Suprapubic skin (tissue), 3 donors: ENCODE results near the gene FOXN3.

Source experiments
- CTCF ChIP-seq, 2 donors: fragments of 200-600 bp in 1 of 2; fragments of 450-650 bp in 1 of 2; sonication (generic) in 1 of 2; IDR thresholded peaks; one replicate each; pipeline ENCODE4 v1.5.1; 2016 to 2019; ENCODE audit warnings: antibody characterized with exemption in 2 of 2, mild to moderate bottlenecking in 1 of 2, moderate library complexity in 1 of 2
- POLR2A ChIP-seq, 2 donors: fragments of 450-650 bp; IDR thresholded peaks; one replicate each; pipeline ENCODE4 v1.6.1; 2017; ENCODE audit warnings: antibody characterized with exemption in 2 of 2, mild to moderate bottlenecking in 2 of 2, moderate library complexity in 2 of 2

- TF ChIP-seq POLR2A (IDR thresholded peaks at IDR 0.05) (no peak), CTCF (IDR thresholded peaks at IDR 0.05) (no peak)
Measured at GRCh38 chr14:89457007-89457406, 40.0 kb upstream of the FOXN3 start.
